ENCODE results near the gene FAM193B. TPM values are rescaled to one million over a fixed set of nuclear protein-coding genes. Genes with fewer than 3 reads are reported as not detected.

FAM193B gene
- total and polyA plus RNA-seq, 9 of the 15 experiments (the other 6 are each of a cell fraction or from before 2014, with no cell fraction given): 4.4 to 76.4 (median 37.3) TPM

DNA sequence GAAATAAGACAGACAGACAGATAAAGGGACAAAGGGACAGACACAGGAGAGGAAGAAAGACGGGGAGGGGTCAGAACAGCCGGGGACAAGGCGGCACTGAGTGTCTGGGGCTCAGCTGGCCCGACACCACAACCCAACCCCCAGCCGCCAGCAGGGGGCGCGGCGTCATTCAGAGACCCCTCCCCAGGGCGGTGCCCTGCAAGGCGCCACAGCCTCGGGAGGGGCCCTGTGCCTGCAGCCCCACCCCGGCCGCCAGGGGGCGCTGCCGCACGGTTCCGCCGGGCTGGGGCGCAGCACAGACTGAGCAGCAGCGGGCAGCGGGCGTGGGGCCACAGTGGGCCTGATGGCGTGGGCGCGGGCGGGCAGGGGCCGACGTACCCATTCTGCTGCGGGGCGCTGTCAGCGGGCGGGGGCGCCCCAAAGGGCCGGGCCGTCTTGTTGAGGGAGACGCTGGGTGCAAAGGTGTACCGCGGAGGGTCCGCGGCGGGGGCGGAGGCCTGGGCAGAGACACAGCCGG is 62.9 kb downstream of the FAM193B start (continued):
- TF ChIP-seq, protein P1, sequence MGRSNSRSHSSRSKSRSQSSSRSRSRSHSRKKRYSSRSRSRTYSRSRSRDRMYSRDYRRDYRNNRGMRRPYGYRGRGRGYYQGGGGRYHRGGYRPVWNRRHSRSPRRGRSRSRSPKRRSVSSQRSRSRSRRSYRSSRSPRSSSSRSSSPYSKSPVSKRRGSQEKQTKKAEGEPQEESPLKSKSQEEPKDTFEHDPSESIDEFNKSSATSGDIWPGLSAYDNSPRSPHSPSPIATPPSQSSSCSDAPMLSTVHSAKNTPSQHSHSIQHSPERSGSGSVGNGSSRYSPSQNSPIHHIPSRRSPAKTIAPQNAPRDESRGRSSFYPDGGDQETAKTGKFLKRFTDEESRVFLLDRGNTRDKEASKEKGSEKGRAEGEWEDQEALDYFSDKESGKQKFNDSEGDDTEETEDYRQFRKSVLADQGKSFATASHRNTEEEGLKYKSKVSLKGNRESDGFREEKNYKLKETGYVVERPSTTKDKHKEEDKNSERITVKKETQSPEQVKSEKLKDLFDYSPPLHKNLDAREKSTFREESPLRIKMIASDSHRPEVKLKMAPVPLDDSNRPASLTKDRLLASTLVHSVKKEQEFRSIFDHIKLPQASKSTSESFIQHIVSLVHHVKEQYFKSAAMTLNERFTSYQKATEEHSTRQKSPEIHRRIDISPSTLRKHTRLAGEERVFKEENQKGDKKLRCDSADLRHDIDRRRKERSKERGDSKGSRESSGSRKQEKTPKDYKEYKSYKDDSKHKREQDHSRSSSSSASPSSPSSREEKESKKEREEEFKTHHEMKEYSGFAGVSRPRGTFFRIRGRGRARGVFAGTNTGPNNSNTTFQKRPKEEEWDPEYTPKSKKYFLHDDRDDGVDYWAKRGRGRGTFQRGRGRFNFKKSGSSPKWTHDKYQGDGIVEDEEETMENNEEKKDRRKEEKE (IDR thresholded peaks at IDR 0.05; ENCODE audit: borderline replicate concordance in 1 of 2, control insufficient read depth in 1 of 2, low read depth in 2 of 2, low read length in 1 of 2): peak in 1 of 2 experiments; percentile 72; a peak in 1 of 4 replicates
- no peak for TF ChIP-seq ZNF609 (CRISPR knock-in tag; IDR thresholded peaks at IDR 0.05; ENCODE audit: borderline replicate concordance)
- no peak for TF ChIP-seq TRIM28 (IDR thresholded peaks at IDR 0.05)
- TF ChIP-seq HDAC3 (IDR thresholded peaks at IDR 0.05; ENCODE audit: borderline replicate concordance, partially characterized antibody): no peak
- no peak for TF ChIP-seq MCM3 (IDR thresholded peaks at IDR 0.05)
- no peak for TF ChIP-seq ZFP30 (CRISPR knock-in tag; IDR thresholded peaks at IDR 0.05; ENCODE audit: borderline replicate concordance)
- TF ChIP-seq HNRNPH1 (optimal IDR thresholded peaks at IDR 0.05; ENCODE audit: low read depth, low read length): no peak
- no peak for TF ChIP-seq ZNF354B (CRISPR knock-in tag; IDR thresholded peaks at IDR 0.05)
- TF ChIP-seq ZNF780A (CRISPR knock-in tag; IDR thresholded peaks at IDR 0.05): no peak
- TF ChIP-seq ZNF766 (CRISPR knock-in tag; conservative IDR thresholded peaks at IDR 0.05): no peak
- no peak for TF ChIP-seq ETV5 (CRISPR knock-in tag; IDR thresholded peaks at IDR 0.05; ENCODE audit: low read depth)
- TF ChIP-seq RBM22 (IDR thresholded peaks at IDR 0.05; ENCODE audit: low read depth, low read length, poor library complexity, severe bottlenecking): no peak
- TF ChIP-seq TAL1 (IDR thresholded peaks at IDR 0.05): no peak
- TF ChIP-seq SRSF7 (optimal IDR thresholded peaks at IDR 0.05; ENCODE audit: low read depth, low read length): no peak
- 0 out of 2 replicates have a peak, but pooled peaks have one; percentile 63 for TF ChIP-seq RBM15 (IDR thresholded peaks at IDR 0.05; ENCODE audit: insufficient read depth, low read length)
- TF ChIP-seq ERF (CRISPR knock-in tag; IDR thresholded peaks at IDR 0.05): peak; percentile 90
- TF ChIP-seq PHF8 (IDR thresholded peaks at IDR 0.05; ENCODE audit: borderline replicate concordance, low read length): no peak
- TF ChIP-seq ZBED1 (IDR thresholded peaks at IDR 0.05): no peak
- peak; percentile 39 for TF ChIP-seq TCF3 (CRISPR knock-in tag; IDR thresholded peaks at IDR 0.05)
- no peak for TF ChIP-seq EHMT2 (IDR thresholded peaks at IDR 0.05)
- no peak for TF ChIP-seq POLR2H (tag; IDR thresholded peaks at IDR 0.05; ENCODE audit: low read depth)
- TF ChIP-seq ZSCAN29 (IDR thresholded peaks at IDR 0.05): no peak
- no peak for TF ChIP-seq CBX2 (IDR thresholded peaks at IDR 0.05; ENCODE audit: insufficient read depth, low read length, poor library complexity, severe bottlenecking)

All from K562 (cell line).